Astrocyte (in vitro differentiated cells and primary cell): ENCODE measurements around the gene DLGAP1. TPM values are rescaled to one million over a fixed set of nuclear protein-coding genes. Genes with fewer than 3 reads are reported as not detected.

Experiments used
- DNase-seq: peaks from one replicate; pipeline ENCODE4 v3.0.0-alpha.2; 2010; ENCODE audit warnings: low read depth
- FAIRE-seq: peaks from 2 replicates; lab custom pipeline; 2011; peaks lifted over from hg19 to GRCh38; lab: Jason Lieb, UNC
- H2AFZ ChIP-seq: 2 replicates; pipeline ENCODE4 v1.6.0; 2012; ENCODE audit warnings: low read depth, low read length, inconsistent platforms
- H3K27ac ChIP-seq: 2 replicates; pipeline ENCODE4 v1.5.1; 2011; ENCODE audit warnings: low read depth, low read length, inconsistent platforms
- H3K27me3 ChIP-seq: 2 replicates; pipeline ENCODE4 v1.6.0; 2011; ENCODE audit warnings: low read length, inconsistent platforms; ENCODE audit not compliant: insufficient read depth
- H3K36me3 ChIP-seq: 2 replicates; pipeline ENCODE4 v1.5.1; 2011; ENCODE audit warnings: low read length, inconsistent platforms; ENCODE audit not compliant: insufficient read depth
- H3K4me1 ChIP-seq: 2 replicates; pipeline ENCODE4 v1.5.1; 2011; ENCODE audit warnings: low read length, inconsistent platforms; ENCODE audit not compliant: insufficient read depth
- H3K4me2 ChIP-seq: 2 replicates; pipeline ENCODE4 v1.6.0; 2012; ENCODE audit warnings: low read length, inconsistent platforms
- H3K4me3 ChIP-seq: 2 replicates; pipeline ENCODE4 v1.5.1; 2011; ENCODE audit warnings: low read depth, mild to moderate bottlenecking, low read length, inconsistent platforms; ENCODE audit not compliant: insufficient read depth
- H3K79me2 ChIP-seq: 2 replicates; pipeline ENCODE4 v1.6.0; 2012; ENCODE audit warnings: mild to moderate bottlenecking, low read length, inconsistent platforms; ENCODE audit not compliant: insufficient read depth
- H3K9ac ChIP-seq: 2 replicates; pipeline ENCODE4 v1.6.0; 2012; ENCODE audit warnings: mild to moderate bottlenecking, low read length, inconsistent platforms
- H3K9me3 ChIP-seq: 2 replicates; pipeline ENCODE4 v1.5.1; 2012; ENCODE audit warnings: low read depth, mild to moderate bottlenecking, low read length, inconsistent platforms; ENCODE audit not compliant: insufficient read depth
- H4K20me1 ChIP-seq: 2 replicates; pipeline ENCODE4 v1.6.0; 2012; ENCODE audit warnings: low read length, inconsistent platforms; ENCODE audit not compliant: insufficient read depth
- H3K27ac Mint-ChIP-seq: one replicate; pipeline ENCODE4 v1.8.0; 2021; ENCODE audit warnings: mild to moderate bottlenecking, mixed read lengths; ENCODE audit not compliant: unreplicated experiment
- H3K27me3 Mint-ChIP-seq: one replicate; pipeline ENCODE4 v1.8.0; 2021; ENCODE audit warnings: low read depth, mixed read lengths; ENCODE audit not compliant: unreplicated experiment
- H3K36me3 Mint-ChIP-seq: one replicate; pipeline ENCODE4 v1.8.0; 2021; ENCODE audit warnings: low read depth, mixed read lengths; ENCODE audit not compliant: unreplicated experiment
- H3K4me1 Mint-ChIP-seq: one replicate; pipeline ENCODE4 v1.8.0; 2021; ENCODE audit warnings: low read depth, mixed read lengths; ENCODE audit not compliant: unreplicated experiment
- H3K4me3 Mint-ChIP-seq: one replicate; pipeline ENCODE4 v1.8.0; 2021; ENCODE audit warnings: mild to moderate bottlenecking, moderate library complexity, mixed read lengths; ENCODE audit not compliant: unreplicated experiment
- H3K9me3 Mint-ChIP-seq: one replicate; pipeline ENCODE4 v1.8.0; 2021; ENCODE audit warnings: mild to moderate bottlenecking, mixed read lengths; ENCODE audit not compliant: unreplicated experiment
- CTCF ChIP-seq: IDR thresholded peaks from 2 replicates; pipeline ENCODE4 v1.5.1; 2011; ENCODE audit warnings: low read depth, mild to moderate bottlenecking, inconsistent platforms, low read length, moderate library complexity; ENCODE audit not compliant: insufficient read depth
- EZH2 ChIP-seq: IDR thresholded peaks from 2 replicates; pipeline ENCODE4 v1.6.1; 2012; ENCODE audit warnings: mild to moderate bottlenecking, low read length, inconsistent platforms; ENCODE audit not compliant: insufficient read depth
- total RNA-seq: library from RNA; stranded (reverse); gene quantifications from 2 replicates; pipeline ENCODE4 v1.2.1, GENCODE V29; 2021

DLGAP1 gene
- total RNA-seq, 1 donor from 2014 or later = 2.3 TPM

- no peaks in the 10 kb centered on the region for H3K36me3 Mint-ChIP-seq
- H3K4me1 Mint-ChIP-seq = no peaks in the 10 kb centered on the region
- Histone ChIP-seq H3K9ac (no peak overlapping the region), H3K36me3 (no peaks in the 10 kb centered on the region), H3K4me1 (no peaks in the 10 kb centered on the region), H3K4me2 (no peak overlapping the region), H3K4me3 (no peak overlapping the region), H3K79me2 (no peaks in the 10 kb centered on the region), H3K27ac (no peak overlapping the region), H2AFZ (no peak overlapping the region), H3K27me3 (no peaks in the 10 kb centered on the region), H4K20me1 (no peaks in the 10 kb centered on the region), H3K9me3 (no peaks in the 10 kb centered on the region)
- no peak overlapping the region for H3K27ac Mint-ChIP-seq
- H3K27me3 Mint-ChIP-seq = no peaks in the 10 kb centered on the region
- FAIRE-seq (no peak), DNase-seq (no peak)
- no peak overlapping the region for H3K4me3 Mint-ChIP-seq
- H3K9me3 Mint-ChIP-seq = no peaks in the 10 kb centered on the region
- no peak for TF ChIP-seq EZH2
- no peak for TF ChIP-seq CTCF
Observed at GRCh38 chr18:3867236-3867635, 587.9 kb downstream of the DLGAP1 start.

- H3K36me3 ChIP-seq = no peaks in the 10 kb centered on the region
- no peak overlapping the region for H3K4me3 ChIP-seq
- DNase-seq (no peak), FAIRE-seq (no peak)
- H3K9me3 ChIP-seq = no peaks in the 10 kb centered on the region
- H2AFZ ChIP-seq = no peak overlapping the region
- no peaks in the 10 kb centered on the region for H3K27me3 ChIP-seq
- H3K27ac Mint-ChIP-seq = no peak overlapping the region
- no peaks in the 10 kb centered on the region for H3K27me3 Mint-ChIP-seq
- TF ChIP-seq CTCF (no peak), EZH2 (no peak)
- H3K36me3 Mint-ChIP-seq = no peaks in the 10 kb centered on the region
- H3K79me2 ChIP-seq = no peaks in the 10 kb centered on the region
- H3K9ac ChIP-seq = no peak overlapping the region
- no peaks in the 10 kb centered on the region for H3K9me3 Mint-ChIP-seq
- no peak overlapping the region for H3K4me2 ChIP-seq
- H4K20me1 ChIP-seq = no peaks in the 10 kb centered on the region
- no peak overlapping the region for H3K4me3 Mint-ChIP-seq
- no peak overlapping the region for H3K27ac ChIP-seq
- no peaks in the 10 kb centered on the region for H3K4me1 ChIP-seq
- no peaks in the 10 kb centered on the region for H3K4me1 Mint-ChIP-seq
Observed at GRCh38 chr18:3864669-3865298, 590.3 kb downstream of the DLGAP1 start.

GRCh38 chr18:3863593-3863992, 591.5 kb downstream of the DLGAP1 start:
- no peaks in the 10 kb centered on the region for H3K27me3 ChIP-seq
- H3K9ac ChIP-seq = no peak overlapping the region
- no peak overlapping the region for H3K4me2 ChIP-seq
- no peaks in the 10 kb centered on the region for H3K27me3 Mint-ChIP-seq
- FAIRE-seq (no peak), DNase-seq (no peak)
- no peaks in the 10 kb centered on the region for H3K9me3 Mint-ChIP-seq
- no peaks in the 10 kb centered on the region for H3K36me3 Mint-ChIP-seq
- no peak overlapping the region for H3K4me3 Mint-ChIP-seq
- H3K79me2 ChIP-seq = no peaks in the 10 kb centered on the region
- H3K36me3 ChIP-seq = no peaks in the 10 kb centered on the region
- no peak for TF ChIP-seq EZH2
- TF ChIP-seq CTCF = no peak
- no peaks in the 10 kb centered on the region for H4K20me1 ChIP-seq
- no peaks in the 10 kb centered on the region for H3K4me1 ChIP-seq
- no peak overlapping the region for H3K27ac ChIP-seq
- no peaks in the 10 kb centered on the region for H3K9me3 ChIP-seq
- H3K27ac Mint-ChIP-seq = no peak overlapping the region
- no peaks in the 10 kb centered on the region for H3K4me1 Mint-ChIP-seq
- H3K4me3 ChIP-seq = no peak overlapping the region
- H2AFZ ChIP-seq = no peak overlapping the region
